ENCODE data around the gene SWSAP1. TPM values are rescaled to one million over a fixed set of nuclear protein-coding genes. Genes with fewer than 3 reads are reported as not detected.

The SWSAP1 gene
- total and polyA plus RNA-seq, 2 experiments from 2014 or later = 2.1 to 6.1 TPM

DNA sequence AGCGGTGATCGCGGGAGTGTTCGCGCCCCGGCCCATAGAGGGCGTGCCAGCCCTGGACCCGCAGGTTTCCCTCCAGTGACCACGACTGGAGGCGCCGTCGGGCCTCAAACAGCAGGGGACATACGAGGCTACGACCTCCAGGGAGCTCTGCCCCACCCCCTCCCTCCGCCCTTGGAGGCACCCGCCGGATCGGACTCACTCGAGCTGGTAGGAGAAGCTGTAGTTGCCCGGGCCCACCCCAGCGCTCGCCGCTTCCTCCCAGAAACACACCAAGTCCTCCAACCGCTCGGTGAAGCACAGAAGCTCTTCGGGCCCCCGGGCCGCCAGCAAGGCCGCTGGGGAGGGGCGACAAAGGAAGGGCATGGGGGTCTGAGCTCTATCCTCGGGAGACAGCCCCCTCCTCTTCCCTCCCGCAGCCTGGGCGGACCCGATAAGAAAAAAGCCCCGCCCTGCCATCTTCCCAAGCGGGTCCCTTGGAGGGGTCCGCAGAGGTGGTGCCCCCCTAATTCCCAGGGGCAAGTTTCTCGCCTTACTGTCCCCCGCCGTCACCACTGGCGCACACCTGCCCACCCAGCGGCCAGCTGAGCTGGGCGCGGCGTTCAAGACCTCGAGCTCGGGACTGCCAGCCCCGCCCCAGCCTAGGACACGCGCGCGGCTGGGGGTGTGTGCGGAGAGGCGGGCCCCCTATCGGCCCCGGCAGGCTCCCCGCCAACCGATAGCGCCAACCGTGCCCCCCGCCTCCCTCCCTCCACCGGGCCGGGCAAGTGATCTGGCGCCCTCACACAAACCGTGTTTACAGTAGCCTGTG lies 8.6 kb downstream of the SWSAP1 start:
- Histone ChIP-seq H2AFZ (peak overlapping the region; percentile 81), H3K4me2 (peak overlapping the region; percentile 92), H3K27ac (ENCODE audit: low read depth) (no peak overlapping the region), H4K20me1 (replicated peaks; ENCODE audit: insufficient read depth) (no peaks in the 10 kb centered on the region), H3K4me1 (ENCODE audit: insufficient read depth) (0 out of 2 replicates have a peak, but pooled peaks cover 3% of the 10 kb centered on the region), H3K36me3 (ENCODE audit: insufficient read depth) (no peaks in the 10 kb centered on the region), H3K9me2 (ENCODE audit: insufficient read depth) (no peaks in the 10 kb centered on the region), H3F3A (replicated peaks; ENCODE audit: low read depth) (peaks cover 16% of the 10 kb centered on the region), H3K4me3 (peak overlapping the region; percentile 58), H3K79me2 (replicated peaks; ENCODE audit: insufficient read depth) (no peaks in the 10 kb centered on the region), H3K27me3 (ENCODE audit: insufficient read depth) (no peaks in the 10 kb centered on the region)
- H3K27ac Mint-ChIP-seq = 0 out of 2 replicates have a peak overlapping the region, but pooled peaks have one; percentile 48
- ATAC-seq (peak; percentile 10), DNase-seq (ENCODE audit: low spot score) (peak; percentile 85)
- H3K4me3 Mint-ChIP-seq = peak overlapping the region; percentile 94
- H3K9me3 Mint-ChIP-seq = peaks cover 3% of the 10 kb centered on the region; the same call in 1 of the 3 replicates
- peaks cover 12% of the 10 kb centered on the region for H3K27me3 Mint-ChIP-seq (ENCODE audit: insufficient read depth, low read depth, poor library complexity)
- H3K4me1 Mint-ChIP-seq = peaks cover 17% of the 10 kb centered on the region
- no peaks in the 10 kb centered on the region for H3K36me3 Mint-ChIP-seq (ENCODE audit: low read depth)
- TF ChIP-seq ETS1 (IDR thresholded peaks at IDR 0.05) = no peak
- no peak for TF ChIP-seq STAT1 (IDR thresholded peaks at IDR 0.05; ENCODE audit: unreplicated experiment)
- no peak for TF ChIP-seq NANOG (IDR thresholded peaks at IDR 0.05; ENCODE audit: borderline replicate concordance)
- no peak for TF ChIP-seq EZH2phosphoT487 (IDR thresholded peaks at IDR 0.05; ENCODE audit: unreplicated experiment)
- TF ChIP-seq CREB1 (CRISPR knock-in tag; IDR thresholded peaks at IDR 0.05; ENCODE audit: low read depth) = peak; percentile 75
- 0 out of 2 replicates have a peak, but pooled peaks have one; percentile 70 for TF ChIP-seq ZNF114 (CRISPR knock-in tag; IDR thresholded peaks at IDR 0.05)
- TF ChIP-seq ZNF331 (CRISPR knock-in tag; IDR thresholded peaks at IDR 0.05; ENCODE audit: low read depth) = peak; percentile 49; the same call in 1 of the 2 replicates
- TF ChIP-seq REST (IDR thresholded peaks at IDR 0.05; ENCODE audit: unreplicated experiment) = no peak
- no peak for TF ChIP-seq JUNB (IDR thresholded peaks at IDR 0.05; ENCODE audit: unreplicated experiment)
- TF ChIP-seq EZH2 (IDR thresholded peaks at IDR 0.05; ENCODE audit: low read depth, unreplicated experiment) = no peak
- TF ChIP-seq, protein P1, sequence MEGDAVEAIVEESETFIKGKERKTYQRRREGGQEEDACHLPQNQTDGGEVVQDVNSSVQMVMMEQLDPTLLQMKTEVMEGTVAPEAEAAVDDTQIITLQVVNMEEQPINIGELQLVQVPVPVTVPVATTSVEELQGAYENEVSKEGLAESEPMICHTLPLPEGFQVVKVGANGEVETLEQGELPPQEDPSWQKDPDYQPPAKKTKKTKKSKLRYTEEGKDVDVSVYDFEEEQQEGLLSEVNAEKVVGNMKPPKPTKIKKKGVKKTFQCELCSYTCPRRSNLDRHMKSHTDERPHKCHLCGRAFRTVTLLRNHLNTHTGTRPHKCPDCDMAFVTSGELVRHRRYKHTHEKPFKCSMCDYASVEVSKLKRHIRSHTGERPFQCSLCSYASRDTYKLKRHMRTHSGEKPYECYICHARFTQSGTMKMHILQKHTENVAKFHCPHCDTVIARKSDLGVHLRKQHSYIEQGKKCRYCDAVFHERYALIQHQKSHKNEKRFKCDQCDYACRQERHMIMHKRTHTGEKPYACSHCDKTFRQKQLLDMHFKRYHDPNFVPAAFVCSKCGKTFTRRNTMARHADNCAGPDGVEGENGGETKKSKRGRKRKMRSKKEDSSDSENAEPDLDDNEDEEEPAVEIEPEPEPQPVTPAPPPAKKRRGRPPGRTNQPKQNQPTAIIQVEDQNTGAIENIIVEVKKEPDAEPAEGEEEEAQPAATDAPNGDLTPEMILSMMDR (conservative IDR thresholded peaks at IDR 0.05; ENCODE audit: low read depth in 2 of 2) = peak; percentile 81 to 91
- TF ChIP-seq POLR2AphosphoS5 (IDR thresholded peaks at IDR 0.05; ENCODE audit: low read depth) = no peak
- TF ChIP-seq, protein P2, sequence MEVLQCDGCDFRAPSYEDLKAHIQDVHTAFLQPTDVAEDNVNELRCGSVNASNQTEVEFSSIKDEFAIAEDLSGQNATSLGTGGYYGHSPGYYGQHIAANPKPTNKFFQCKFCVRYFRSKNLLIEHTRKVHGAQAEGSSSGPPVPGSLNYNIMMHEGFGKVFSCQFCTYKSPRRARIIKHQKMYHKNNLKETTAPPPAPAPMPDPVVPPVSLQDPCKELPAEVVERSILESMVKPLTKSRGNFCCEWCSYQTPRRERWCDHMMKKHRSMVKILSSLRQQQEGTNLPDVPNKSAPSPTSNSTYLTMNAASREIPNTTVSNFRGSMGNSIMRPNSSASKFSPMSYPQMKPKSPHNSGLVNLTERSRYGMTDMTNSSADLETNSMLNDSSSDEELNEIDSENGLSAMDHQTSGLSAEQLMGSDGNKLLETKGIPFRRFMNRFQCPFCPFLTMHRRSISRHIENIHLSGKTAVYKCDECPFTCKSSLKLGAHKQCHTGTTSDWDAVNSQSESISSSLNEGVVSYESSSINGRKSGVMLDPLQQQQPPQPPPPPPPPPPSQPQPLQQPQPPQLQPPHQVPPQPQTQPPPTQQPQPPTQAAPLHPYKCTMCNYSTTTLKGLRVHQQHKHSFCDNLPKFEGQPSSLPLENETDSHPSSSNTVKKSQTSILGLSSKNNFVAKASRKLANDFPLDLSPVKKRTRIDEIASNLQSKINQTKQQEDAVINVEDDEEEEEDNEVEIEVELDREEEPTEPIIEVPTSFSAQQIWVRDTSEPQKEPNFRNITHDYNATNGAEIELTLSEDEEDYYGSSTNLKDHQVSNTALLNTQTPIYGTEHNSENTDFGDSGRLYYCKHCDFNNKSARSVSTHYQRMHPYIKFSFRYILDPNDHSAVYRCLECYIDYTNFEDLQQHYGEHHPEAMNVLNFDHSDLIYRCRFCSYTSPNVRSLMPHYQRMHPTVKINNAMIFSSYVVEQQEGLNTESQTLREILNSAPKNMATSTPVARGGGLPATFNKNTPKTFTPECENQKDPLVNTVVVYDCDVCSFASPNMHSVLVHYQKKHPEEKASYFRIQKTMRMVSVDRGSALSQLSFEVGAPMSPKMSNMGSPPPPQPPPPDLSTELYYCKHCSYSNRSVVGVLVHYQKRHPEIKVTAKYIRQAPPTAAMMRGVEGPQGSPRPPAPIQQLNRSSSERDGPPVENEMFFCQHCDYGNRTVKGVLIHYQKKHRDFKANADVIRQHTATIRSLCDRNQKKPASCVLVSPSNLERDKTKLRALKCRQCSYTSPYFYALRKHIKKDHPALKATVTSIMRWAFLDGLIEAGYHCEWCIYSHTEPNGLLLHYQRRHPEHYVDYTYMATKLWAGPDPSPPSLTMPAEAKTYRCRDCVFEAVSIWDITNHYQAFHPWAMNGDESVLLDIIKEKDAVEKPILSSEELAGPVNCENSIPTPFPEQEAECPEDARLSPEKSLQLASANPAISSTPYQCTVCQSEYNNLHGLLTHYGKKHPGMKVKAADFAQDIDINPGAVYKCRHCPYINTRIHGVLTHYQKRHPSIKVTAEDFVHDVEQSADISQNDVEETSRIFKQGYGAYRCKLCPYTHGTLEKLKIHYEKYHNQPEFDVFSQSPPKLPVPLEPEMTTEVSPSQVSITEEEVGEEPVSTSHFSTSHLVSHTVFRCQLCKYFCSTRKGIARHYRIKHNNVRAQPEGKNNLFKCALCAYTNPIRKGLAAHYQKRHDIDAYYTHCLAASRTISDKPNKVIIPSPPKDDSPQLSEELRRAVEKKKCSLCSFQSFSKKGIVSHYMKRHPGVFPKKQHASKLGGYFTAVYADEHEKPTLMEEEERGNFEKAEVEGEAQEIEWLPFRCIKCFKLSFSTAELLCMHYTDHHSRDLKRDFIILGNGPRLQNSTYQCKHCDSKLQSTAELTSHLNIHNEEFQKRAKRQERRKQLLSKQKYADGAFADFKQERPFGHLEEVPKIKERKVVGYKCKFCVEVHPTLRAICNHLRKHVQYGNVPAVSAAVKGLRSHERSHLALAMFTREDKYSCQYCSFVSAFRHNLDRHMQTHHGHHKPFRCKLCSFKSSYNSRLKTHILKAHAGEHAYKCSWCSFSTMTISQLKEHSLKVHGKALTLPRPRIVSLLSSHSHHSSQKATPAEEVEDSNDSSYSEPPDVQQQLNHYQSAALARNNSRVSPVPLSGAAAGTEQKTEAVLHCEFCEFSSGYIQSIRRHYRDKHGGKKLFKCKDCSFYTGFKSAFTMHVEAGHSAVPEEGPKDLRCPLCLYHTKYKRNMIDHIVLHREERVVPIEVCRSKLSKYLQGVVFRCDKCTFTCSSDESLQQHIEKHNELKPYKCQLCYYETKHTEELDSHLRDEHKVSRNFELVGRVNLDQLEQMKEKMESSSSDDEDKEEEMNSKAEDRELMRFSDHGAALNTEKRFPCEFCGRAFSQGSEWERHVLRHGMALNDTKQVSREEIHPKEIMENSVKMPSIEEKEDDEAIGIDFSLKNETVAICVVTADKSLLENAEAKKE (CRISPR knock-in tag; IDR thresholded peaks at IDR 0.05) = no peak

Measured in GM23338 (cell line).